Erythroblast (primary cell): Measurements from ENCODE around the gene IQCN.

ENCODE experiments used
- GATA1 ChIP-seq: IDR thresholded peaks from 2 replicates; pipeline ENCODE4 v1.6.1; 2011; ENCODE audit warnings: low read depth, mild to moderate bottlenecking, control low read depth, low read length, moderate library complexity
- POLR2A ChIP-seq: IDR thresholded peaks from 2 replicates; pipeline ENCODE4 v1.6.1; 2011; ENCODE audit warnings: mild to moderate bottlenecking, low read length

GRCh38 chr19:18225702-18226468, 48.4 kb downstream of the IQCN start, which contains the start of gene PDE4C:
- no peak for TF ChIP-seq POLR2A
- TF ChIP-seq GATA1: no peak
